Activated CD8-positive, alpha-beta memory T cell treated with anti-CD3 and anti-CD28 coated beads for 36 hours (primary cell): Measurements from ENCODE around the gene ABHD5. TPM values are rescaled to one million over a fixed set of nuclear protein-coding genes. Genes with fewer than 3 reads are reported as not detected.
"Not testable (repeated sequence)": the region's sequence is repeated elsewhere in the genome, so short reads cannot be mapped to it uniquely, and the experiment has no call there.

Source experiments
- CTCF ChIA-PET: fragments of 350-600 bp; sonication (Branson Sonifier 250); formaldehyde crosslinking; loops from one replicate; lab custom pipeline; 2021; ENCODE audit warnings: antibody characterized with exemption; lab: Charles Lee
- POLR2A ChIA-PET: fragments of 350-600 bp; sonication (Branson Sonifier 250); formaldehyde crosslinking; loops from one replicate; lab custom pipeline; 2021; ENCODE audit warnings: antibody characterized with exemption; lab: Charles Lee
- total RNA-seq, 2 experiments: library from RNA; stranded (reverse); gene quantifications; one replicate each; pipeline ENCODE4 v1.2.3, GENCODE V29; 2021

Gene ABHD5
- total RNA-seq, result 10 to 100 TPM; 14.3 to 14.8 TPM

DNA sequence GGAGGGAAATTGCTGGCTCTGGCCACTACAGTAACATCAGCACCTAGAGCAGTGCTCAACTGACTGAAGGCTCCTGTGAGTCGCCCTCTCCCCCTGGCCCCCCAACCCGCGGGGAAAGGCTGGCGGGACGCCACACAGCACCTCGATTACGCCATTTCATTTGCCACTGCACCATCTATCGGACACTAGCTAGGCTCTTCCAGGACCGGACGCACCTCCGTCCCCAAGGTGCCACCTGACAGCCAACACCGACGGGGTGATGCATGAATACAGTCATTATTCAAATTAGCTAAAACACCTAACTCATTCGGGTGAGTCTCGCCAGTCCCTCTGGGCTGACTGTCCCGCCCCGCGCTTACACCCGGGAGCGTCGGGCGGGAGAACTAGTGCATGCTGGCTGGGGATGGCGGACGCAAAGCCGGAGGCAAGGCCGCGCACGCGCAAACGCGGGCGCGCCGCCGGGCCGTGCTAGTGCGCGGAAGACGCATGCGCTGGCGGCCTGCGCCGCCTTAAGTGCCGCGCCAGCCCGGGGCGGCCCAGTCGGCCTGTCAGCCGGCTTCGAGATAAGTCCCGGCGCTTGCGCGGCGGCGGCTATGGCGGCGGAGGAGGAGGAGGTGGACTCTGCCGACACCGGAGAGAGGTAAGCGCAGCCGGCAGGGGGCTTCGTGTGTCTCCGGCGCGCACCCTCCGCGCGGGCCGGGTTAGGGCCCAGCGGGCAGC, at the start of gene ABHD5:
Gene ABHD5, plus strand, starts transcription at position 539 of the 720 bp plus-strand sequence. Its CDS starts 55 bp downstream, at position 594.
- CTCF ChIA-PET, result no interaction called here
- POLR2A ChIA-PET, result interaction anchor here (0.6 to 0.7 kb wide), 3 partner anchors 355 to 794 kb away, joined by 3 to 8 read pairs (median 4); no protein-coding TSS in a partner anchor

DNA sequence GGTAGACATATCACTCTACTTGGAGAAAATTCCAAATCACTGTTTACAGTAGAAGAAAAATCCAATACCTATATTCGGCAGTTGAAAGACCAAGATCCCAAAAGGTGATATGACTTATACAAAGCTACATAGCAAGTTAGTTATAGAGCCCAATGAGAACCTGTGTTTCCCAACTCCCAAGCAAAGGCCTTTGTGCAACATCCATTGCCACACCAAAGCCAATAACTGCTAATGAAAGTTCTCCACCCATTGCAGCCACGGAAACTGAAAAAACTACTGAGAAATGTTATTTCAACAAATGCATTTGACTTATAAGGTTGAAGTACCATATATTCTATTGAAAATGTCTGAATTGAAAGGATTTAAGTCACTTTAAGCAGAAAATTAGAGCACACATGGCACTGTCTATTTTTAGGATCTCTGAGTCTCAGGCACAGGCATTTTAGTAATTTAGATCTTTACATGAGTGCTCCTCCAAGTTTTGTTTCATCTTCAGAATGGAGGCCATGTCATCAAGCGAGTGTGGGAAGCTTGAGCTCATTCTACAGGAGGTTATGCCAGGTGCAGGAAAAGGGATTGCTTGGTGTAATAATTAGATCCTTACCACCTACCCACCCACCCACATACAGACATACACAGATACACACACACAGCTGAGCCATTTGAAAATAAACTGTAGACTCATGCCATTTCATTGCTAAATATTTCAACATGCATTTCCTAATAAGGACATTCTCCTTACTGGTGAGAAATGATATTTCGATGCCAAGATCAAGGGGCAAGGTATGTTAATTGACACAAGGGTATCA, 49.2 kb upstream of the ABHD5 start:
- CTCF ChIA-PET, result no interaction called here
- POLR2A ChIA-PET, result no interaction called here

DNA sequence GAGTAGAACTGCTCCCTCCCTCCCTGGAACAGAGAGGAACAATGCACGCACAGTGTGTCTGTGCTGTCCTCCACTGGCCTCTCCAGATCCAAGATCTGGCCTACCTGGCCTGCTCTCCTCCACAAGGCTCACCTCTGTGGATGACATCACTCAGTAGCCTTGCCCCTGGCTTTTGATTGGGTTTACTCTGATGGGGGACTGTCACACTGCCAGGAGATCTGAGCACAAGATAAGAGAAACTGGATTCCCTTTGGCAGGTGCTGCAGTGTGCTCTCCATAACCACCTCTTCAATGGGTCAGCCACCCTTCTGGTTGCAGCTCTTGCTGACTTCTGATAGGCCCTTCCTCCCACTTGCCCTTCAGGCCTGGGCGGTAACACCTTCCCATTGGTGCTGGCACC, 46.3 kb upstream of the ABHD5 start:
- POLR2A ChIA-PET, result no interaction called here
- CTCF ChIA-PET, result no interaction called here

DNA sequence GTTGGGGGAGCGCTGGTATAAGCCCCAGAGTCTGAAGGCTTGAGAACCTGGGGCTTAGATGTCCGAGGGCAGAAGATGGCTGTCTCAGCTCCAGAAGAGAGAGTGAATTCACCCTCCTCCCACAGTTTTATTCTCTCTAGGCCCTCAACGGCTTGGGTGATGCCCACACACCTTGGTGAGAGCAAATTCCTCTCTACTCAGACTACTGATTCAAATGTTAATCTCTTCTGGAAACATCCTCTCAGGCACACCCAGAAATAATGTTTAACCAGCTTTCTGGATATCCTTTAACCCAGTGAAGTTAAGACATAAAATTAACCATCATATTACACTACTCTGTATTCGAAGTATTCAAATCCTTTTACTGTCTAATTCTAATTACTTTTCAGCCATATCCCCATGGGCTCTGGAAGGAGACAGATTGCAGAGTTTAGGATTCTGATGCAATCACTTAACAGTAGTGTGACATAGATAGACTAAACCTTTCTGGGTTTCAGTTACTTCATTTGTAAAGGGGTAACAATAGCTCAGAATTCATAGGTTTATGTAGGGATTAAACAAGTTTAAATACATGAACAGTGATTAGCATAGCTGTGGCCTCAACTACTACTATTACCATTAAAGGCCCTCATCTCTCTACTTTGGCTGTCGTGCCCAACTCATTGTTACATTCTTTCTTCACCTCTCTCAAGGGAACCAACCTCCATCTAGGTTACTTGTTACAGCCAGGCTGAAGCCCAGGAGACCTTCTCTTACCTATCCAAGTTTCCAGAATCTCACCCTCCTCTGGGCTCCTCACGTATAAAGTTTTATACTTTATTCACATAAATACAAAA, 43.2 kb upstream of the ABHD5 start:
- ChIA-PET POLR2A (no interaction called here), CTCF (no interaction called here)

DNA sequence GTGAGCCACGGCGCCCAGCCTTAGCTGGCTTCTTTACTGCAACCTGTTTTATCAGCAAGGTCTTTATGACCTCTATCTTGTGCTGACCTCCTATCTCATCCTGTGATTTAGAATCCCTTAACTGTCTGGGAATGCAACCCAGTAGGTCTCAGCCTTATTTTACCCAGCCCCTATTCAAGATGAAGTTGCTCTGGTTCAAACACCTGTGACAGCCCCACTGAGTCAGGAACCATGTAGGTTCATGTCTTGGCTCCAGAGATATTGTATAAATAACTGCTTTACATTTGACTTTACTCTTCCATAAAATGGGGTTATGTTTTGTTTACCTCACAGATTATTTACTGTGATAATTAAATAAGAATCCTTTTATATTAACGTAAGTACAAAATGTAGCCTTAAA, 41.8 kb upstream of the ABHD5 start:
- CTCF ChIA-PET, result no interaction called here
- POLR2A ChIA-PET, result no interaction called here

DNA sequence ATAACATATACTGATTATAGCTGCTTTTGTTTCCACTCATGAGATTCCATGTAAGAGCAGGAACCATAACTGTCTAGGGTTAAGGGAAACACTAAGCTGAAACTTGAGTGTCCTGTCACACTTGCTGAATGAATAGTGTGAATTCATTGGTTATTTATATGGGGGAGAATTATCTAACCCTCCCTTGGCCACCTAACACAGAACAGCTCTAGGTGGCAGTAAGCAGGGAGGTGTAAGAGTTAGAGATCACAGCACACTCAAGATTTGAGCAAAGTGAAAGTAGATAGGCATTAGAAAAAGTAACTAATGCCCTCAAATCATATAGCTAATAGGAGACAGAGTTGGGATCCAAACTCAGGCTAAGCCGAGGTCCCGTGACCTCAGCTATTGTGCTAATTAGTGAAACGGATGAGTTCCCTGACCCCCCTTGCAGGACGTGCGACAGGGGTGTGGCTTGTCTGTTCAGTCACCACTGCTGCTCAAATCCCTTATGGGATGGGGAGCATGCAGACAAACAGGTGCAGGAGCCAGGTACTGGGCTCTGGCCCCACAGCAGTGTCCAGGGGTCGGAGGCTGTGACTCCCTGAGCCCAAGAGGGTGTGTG, 41.3 kb upstream of the ABHD5 start:
- CTCF ChIA-PET, result no interaction called here
- POLR2A ChIA-PET, result no interaction called here

DNA sequence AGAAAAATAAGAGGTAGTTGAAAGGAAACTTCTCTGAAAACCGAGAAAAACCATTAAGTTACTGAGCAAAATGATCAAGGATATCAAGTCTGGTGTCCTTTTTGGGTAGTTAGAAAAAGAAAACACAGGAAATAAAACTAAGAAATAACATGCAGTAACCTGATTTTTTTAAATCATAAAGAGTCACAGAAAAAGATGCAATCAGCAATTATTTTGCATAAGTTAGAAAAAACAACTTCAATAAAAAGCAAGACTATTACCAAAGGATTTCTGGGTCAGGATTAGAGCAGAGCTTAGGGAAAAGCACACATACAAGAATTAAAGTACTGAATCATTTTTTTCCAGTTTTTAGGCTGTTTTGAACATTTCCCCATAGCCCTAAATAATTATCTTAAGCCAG, 40.4 kb upstream of the ABHD5 start:
- POLR2A ChIA-PET, result no interaction called here
- CTCF ChIA-PET, result no interaction called here

DNA sequence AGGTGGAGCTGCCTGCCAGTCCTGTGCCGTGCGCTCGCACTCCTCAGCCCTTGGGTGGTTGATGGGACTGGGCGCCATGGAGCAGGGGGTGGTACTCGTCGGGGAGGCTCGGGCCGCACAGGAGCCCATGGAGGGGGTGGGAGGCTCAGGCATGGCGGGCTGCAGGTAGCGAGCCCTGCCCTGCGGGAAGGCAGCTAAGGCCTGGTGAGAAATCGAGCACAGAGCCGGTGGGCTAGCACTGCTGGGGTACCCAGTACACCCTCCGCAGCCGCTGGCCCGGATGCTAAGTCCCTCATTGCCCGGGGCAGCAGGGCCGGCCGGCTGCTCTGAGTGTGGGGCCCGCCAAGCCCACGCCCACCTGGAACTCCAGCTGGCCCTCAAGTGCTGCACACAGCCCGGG, 34.3 kb upstream of the ABHD5 start:
- POLR2A ChIA-PET, CTCF ChIA-PET: not testable (repeated sequence)

DNA sequence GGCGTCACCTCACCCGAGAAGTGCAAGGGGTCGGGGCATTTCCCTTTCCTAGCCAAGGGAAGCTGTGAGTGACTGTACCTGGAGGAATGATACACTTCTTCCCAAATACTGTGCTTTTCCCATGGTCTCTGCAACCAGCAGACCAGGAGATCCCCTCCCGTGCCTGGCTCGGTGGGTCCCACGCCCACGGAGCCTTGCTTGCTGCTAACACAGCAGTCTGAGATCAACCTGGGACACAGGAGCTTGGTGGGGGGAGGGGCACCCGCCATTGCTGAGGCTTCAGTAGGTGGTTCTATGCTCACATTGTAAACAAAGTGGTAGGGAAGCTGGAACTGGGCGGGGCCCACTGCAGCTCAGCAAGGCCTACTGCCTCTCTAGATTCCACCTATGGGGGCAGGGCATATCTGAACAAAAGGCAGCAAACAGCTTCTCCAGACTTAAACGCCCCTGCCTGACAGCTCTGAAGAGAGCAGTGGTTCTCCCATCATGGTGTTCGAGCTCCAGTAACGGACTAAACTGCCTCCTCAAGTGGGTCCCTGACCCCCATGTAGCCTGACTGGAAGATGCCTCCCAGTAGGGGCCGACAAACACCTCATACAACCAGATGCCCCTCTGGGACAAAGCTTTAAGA, 31.4 kb upstream of the ABHD5 start:
- ChIA-PET CTCF (no interaction called here), POLR2A (no interaction called here)

DNA sequence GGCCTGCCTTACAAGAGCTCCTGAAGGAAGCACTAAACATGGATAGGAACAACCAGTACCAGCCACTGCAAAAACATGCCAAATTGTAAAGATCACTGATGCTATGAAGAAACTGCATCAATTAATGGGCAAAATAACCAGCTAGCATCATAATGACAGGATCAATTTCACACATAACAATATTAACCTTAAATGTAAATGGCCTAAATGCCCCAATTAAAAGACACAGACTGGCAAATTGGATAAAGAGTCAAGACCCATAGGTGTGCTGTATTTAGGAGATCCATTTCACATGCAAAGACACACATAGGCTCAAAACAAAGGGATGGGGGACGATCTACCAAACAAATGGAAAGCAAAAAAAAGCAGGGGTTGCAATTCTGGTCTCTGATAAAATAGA, 29.4 kb upstream of the ABHD5 start:
- POLR2A ChIA-PET, CTCF ChIA-PET: not testable (repeated sequence)

DNA sequence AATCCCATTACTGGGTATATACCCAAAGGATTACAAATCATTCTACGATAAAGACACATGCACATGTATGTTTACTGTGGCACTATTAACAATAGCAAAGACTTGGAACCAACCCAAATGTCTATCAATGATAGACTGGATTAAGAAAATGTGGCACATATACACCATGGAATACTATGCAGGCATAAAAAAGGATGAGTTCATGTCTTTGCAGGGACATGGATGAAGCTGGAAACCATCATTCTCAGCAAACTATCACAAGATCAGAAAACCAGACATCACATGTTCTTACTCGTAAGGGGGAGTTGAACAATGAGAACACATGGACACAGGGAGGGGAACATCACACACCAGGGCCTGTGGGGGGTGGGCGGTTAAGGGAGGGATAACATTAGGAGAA, 25.7 kb upstream of the ABHD5 start:
- CTCF ChIA-PET, POLR2A ChIA-PET: not testable (repeated sequence)

DNA sequence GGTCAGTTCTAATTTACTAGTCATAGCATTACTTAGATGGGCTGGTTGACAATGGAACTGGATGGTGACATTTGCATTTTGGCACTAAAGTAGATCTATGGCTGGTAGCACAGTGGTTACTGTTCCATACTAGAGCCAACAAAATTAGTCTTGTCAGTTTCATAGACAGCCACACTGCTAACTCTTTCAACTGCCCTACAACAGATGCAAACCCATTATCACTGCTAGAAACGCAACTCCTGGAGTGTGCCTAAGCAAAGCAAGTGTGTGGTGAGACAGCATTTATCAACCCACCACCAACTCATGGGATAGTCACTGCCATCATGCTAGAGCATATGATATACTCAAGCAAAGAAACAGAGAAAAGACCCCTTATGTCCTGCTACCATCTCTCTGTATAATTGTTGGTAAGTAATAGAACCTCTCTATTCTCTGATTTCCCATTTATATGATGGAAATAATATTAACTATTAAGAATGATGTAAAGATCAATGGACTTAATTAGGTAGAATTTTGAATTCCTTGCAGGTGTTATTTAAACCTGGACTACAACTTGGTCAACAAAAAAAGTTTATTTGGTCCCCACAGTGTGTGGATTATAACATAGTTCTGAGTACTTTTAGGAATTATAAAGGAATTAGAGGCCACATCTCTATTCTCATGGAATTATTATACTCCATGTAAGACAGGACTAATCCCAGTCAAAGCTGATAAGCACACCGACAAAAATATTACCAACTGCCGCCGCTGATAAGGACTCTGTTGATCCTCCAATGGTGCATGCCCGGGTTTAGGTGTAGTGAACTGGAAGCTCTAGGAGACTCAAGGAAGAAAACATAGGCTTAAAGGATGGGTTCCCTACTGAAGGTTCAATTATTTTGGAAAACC, 19.9 kb upstream of the ABHD5 start:
- ChIA-PET POLR2A (no interaction called here), CTCF (no interaction called here)

DNA sequence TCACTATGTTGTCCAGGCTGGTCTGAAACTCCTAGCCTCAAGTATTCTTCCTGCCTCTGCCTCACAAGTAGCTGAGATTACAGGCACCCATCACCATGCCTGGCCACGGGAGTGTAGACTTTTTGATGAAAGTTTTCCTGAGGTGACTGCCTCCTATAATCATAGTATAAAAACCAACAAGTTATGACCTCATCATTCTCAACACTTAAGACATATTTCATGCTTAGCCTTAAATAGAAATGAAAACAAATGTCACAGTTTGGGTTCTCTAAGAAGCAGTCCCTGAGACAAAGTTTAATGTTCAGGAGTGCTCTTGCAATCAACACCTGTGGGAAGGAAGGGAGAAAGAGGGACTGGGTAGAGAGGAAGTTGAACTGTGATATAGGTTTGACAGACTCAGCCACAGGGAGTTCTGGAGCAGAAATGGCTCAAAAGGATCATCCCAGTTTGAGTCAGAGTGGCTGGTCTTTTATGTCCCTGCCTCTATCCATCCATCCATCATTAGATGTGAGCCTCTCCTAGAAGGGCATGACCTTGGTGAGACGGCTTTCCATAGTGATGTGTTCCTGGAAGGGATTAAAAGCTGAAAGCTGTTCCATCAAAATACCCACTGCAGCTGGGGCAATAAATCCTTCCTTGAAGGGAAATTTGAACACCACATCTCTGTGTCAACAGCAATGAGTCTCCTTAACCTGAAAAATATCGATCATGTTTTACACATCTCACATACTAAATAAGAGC, 16.2 kb upstream of the ABHD5 start:
- ChIA-PET POLR2A (no interaction called here), CTCF (no interaction called here)

DNA sequence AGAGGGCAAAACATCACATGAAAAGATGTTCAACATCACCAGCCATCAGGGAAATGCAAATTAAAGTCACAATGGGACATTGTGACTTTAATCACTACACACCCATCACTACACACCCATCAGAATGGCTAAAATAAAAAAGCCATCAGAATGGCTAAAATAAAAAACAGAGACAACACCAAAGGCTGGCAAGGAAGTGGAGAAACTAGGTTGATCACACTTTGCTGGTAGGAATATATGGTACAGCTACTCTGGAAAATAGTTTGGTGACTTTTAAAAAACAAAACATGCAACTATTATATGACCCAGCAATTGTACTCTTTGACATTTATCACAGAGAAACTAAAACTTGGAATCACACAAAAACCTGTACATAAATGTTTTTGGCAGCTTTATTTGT, 15.1 kb upstream of the ABHD5 start:
- ChIA-PET CTCF (no interaction called here), POLR2A (no interaction called here)

DNA sequence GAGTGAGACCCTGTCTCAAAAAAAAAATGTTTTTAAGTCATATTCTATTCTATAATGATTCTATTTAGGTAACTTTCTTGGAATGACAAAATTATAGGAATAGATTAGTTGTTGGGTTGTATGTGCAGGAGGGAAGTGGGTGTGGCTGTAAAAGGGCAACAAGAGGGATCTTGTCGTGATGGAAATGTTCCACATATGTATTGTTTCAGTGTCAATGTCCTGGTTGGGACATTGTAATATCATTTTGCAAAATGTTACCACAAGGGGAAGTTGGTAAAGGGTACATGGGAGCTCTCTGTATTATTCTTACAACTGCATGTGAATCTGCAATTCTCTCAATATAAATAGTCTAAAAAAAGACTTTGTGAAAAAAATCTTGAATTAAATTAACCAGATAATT, 14.3 kb upstream of the ABHD5 start:
- ChIA-PET POLR2A (no interaction called here), CTCF (no interaction called here)

DNA sequence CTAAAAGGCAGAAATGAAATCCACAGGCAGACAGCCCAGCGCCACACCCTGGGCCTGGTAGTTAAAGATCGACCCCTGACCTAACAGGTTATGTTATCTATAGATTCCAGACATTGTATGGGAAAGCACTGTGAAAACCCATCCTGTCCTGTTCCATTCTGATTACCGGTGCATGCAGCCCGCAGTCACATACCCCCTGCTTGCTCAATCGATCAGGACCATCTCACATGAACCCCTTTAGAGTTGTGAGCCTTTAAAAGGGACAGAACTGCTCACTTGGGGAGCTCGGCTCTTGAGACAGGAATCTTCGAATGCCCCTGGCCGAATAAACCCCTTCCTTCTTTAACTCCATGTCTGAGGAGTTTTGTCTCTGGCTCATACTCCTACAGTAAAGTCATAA, 12.4 kb upstream of the ABHD5 start:
- POLR2A ChIA-PET, CTCF ChIA-PET: not testable (repeated sequence)

DNA sequence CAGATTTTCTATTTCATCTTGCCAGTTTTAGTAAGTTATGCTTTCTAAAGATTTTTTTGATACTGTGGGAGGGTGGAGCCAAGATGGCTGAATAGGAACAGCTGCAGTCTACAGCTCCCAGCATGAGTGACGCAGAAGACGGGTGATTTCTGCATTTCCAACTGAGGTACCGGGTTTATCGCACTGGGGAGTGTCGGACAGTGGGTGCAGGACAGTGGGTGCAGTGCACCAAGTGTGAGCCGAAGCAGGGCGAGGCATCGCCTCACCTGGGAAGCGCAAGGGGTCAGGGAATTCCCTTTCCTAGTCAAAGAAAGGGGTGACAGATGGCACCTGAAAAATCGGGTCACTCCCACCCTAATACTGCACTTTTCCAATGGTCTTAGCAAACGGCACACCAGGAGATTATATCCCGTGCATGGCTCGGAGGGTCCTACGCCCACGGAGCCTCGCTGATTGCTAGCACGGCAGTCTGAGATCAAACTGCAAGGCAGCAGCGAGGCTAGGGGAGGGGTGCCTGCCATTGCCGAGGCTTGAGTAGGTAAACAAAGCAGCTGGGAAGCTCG, 11.8 kb upstream of the ABHD5 start:
- POLR2A ChIA-PET, CTCF ChIA-PET: not testable (repeated sequence)
